SK-N-MC (cell line): ENCODE data around the gene COASY.

Experiments used
- EZH2 ChIP-seq: fragments of 200-600 bp; sonication (generic); IDR thresholded peaks from one replicate; pipeline ENCODE4 v1.6.1; 2017; ENCODE audit warnings: antibody characterized with exemption
- POLR2AphosphoS5 ChIP-seq: IDR thresholded peaks from 2 replicates; pipeline ENCODE4 v1.6.1; 2012; ENCODE audit warnings: mild to moderate bottlenecking, low read depth, low read length, borderline replicate concordance

DNA sequence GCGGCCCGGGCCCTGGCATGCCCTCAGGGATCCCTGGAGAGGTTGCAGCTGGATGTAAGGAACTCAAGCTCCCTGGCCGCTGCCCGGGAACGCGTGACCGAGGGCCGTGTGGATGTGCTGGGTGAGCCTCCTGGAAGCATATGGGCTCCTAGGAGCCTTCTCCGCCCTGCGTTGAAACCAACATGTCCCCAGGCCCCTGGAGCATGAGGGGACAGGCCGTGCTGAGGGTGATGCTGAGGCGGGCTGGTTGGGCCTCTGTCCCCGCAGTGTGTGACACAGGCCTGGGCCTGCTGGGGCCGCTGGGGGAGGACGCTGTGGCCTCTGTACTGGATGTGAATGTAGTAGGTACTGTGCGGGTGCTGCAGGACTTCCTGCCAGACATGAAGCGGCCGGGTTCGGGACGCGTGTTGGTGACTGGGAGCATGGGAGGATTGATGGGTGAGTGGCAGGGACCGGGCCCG, 14.9 kb upstream of the COASY start:
- TF ChIP-seq EZH2 (no peak), POLR2AphosphoS5 (no peak)
